HG02973 (cell line): ENCODE measurements around the gene HMCN2.

Experiments
- ATAC-seq: cut with Tn5 transposase; IDR thresholded peaks from one replicate; pipeline ENCODE4 v1.9.1; 2021; ENCODE audit warnings: moderate library complexity; ENCODE audit not compliant: unreplicated experiment

The HMCN2 gene, protein sequence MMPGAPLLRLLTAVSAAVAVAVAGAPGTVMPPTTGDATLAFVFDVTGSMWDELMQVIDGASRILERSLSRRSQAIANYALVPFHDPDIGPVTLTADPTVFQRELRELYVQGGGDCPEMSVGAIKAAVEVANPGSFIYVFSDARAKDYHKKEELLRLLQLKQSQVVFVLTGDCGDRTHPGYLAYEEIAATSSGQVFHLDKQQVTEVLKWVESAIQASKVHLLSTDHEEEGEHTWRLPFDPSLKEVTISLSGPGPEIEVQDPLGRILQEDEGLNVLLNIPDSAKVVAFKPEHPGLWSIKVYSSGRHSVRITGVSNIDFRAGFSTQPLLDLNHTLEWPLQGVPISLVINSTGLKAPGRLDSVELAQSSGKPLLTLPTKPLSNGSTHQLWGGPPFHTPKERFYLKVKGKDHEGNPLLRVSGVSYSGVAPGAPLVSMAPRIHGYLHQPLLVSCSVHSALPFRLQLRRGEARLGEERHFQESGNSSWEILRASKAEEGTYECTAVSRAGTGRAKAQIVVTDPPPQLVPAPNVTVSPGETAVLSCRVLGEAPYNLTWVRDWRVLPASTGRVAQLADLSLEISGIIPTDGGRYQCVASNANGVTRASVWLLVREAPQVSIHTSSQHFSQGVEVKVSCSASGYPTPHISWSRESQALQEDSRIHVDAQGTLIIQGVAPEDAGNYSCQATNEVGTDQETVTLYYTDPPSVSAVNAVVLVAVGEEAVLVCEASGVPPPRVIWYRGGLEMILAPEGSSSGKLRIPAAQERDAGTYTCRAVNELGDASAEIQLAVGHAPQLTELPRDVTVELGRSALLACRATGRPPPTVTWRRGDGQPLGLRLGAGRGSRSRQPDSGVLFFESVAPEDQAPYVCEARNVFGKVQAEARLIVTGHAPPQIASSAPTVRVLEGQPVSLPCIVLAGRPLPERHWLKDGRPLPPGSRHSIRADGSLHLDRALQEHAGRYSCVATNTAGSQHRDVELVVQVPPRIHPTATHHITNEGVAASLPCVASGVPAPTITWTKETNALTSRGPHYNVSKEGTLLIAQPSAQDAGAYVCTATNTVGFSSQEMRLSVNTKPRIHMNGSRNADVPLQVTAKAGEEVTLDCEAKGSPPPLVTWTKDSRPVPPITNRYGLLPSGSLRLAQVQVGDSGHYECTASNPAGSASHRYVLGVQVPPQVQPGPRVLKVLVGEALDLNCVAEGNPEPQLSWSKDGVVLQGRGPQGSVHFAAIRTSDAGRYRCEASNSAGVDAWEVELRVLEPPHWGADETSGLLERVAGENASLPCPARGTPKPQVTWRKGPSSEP (N-terminal part only)

DNA sequence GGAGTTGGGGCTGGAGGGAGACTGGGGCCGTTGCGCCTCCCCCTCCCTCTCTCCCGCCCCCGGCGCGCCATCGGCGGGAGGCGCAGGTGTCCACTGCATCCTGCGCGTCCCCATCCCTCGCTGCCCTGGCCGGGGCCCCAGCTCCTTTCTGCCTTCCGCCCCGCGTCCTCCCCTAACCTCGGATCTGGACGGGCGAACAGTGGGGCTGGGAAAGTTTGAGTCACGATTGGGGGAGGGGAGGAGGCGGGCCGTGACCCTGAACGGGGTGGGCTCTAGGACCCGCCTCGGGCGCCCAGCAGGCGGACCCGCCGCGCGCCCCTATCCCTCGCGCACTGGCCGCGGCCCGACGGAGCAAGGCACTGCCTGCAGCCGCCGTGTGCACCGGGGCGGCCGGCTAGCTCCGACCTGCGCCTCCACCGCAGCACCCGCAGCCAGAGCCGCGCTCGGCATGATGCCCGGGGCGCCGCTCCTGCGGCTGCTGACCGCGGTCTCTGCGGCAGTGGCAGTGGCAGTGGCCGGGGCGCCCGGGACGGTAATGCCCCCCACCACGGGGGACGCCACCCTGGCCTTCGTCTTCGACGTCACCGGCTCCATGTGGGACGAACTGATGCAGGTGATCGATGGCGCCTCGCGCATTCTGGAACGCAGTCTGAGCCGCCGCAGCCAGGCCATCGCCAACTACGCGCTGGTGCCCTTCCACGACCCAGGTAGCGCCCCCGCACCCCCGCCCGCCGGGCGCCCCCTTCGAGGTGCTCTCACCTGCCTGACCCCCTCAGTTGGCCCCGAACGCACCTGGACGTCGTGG lies at the start of gene HMCN2:
Gene HMCN2, plus strand, starts transcription at position 330 of the 805 bp plus-strand sequence. Its CDS starts 119 bp downstream, at position 449.
- no peak for ATAC-seq

- ATAC-seq = no peak
Observed at GRCh38 chr9:130217838-130218237, 47.7 kb upstream of the HMCN2 start.

DNA sequence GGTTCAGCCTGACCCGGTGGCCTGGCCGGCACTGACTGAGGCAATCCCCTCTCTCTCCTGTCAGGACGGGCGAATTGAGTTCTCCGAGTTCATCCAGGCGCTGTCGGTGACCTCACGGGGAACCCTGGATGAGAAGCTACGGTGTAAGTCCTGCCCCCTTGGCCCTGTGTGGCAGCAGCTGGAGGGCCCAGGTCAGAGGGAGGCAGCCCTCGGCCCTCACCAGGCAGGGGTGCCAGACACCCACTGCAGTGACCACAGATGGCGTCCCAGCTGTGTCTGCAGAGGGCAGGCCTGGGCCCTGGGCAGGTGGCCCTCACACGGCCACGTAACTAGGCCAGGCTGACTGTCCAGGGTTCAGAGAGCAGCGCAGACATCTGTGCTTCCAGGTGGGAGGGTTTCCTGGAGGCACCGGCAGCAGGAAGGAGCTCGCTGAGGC lies 45.9 kb upstream of the HMCN2 start:
- ATAC-seq = no peak

DNA sequence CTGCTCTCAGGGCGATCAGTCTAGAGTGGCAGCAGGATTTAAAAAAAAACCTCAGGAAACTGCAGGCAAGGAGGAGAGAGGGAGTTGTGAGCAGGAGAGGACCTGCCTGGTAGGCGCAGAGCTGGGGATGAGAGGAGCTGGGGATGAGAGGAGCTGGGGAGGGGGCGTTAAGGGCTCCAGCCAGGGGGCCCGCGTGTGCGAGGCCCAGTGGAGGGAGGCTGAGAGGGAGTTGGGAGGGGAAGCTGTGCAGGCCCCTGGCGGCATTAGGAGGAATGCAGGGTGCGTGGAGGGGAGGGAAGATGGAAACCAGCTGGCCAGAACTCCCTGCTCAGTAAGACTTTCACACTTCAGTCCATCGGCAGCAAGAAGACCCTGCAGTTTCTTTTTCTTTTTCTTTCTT lies 45.2 kb upstream of the HMCN2 start:
- ATAC-seq = no peak

GRCh38 chr9:130222833-130223232 lies 42.7 kb upstream of the HMCN2 start:
- ATAC-seq = no peak

DNA sequence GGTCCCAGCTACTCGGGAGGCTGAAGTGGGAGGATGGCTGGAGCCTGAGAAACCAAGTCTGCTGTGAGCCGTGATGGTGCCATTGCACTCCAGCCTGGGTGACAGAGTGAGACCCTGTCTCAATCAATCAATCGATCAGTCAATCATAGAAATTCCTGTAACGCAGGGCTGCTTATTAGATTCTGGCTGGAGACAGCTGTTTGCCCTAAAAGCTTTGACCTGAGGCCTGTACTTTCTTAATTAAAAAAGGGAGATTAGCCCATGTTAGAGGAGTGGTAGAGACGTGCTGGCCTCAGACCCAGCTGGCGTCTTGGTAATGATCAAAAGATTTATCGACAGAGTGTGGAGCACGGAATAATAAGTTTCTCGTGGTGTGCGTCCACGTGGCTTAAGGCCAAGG lies 40.5 kb upstream of the HMCN2 start:
- ATAC-seq = no peak

DNA sequence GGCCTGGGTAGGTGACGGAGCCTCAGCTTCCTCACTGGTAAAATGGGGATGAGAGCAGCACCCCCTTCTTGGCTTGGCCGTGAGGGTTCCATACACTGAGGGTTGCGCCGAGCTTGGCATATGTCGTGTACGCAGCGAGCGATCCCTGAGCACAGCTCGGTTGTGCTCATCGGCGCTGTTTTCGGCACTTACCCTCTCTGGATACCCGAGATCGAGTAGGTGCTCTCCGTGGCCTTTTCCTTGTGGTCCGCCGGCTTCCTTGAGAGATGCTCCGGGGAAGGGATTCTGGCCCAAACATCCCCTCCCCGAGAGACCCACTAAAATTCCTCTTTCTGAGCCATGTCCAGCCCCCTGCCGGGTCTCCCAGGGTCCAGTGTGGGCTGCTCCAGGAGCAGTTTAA lies 40.0 kb upstream of the HMCN2 start:
- ATAC-seq = no peak

- no peak for ATAC-seq
Observed at GRCh38 chr9:130226112-130226511, 39.4 kb upstream of the HMCN2 start.

- no peak for ATAC-seq
Observed at GRCh38 chr9:130227833-130228232, 37.7 kb upstream of the HMCN2 start.

DNA sequence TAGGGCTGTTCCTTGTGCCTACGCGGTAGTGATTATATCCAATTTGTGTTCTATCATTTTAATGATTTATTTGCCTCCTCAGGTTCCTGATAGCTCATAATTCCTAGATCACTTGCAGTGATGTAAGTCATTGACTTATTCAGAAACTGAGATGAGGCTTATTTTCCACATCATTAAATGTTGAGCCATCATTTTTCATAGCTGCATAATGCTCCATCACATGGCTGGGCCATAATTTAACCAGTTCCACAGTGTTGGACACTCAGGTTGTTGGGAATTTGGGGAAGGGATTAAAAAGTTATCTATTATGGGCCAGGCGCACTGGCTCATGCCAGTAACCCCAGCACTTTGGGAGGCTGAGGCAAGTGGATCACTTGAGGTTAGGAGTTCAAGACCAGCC lies 35.8 kb upstream of the HMCN2 start:
- no peak for ATAC-seq

- no peak for ATAC-seq
Observed at GRCh38 chr9:130230631-130231030, 34.9 kb upstream of the HMCN2 start.

DNA sequence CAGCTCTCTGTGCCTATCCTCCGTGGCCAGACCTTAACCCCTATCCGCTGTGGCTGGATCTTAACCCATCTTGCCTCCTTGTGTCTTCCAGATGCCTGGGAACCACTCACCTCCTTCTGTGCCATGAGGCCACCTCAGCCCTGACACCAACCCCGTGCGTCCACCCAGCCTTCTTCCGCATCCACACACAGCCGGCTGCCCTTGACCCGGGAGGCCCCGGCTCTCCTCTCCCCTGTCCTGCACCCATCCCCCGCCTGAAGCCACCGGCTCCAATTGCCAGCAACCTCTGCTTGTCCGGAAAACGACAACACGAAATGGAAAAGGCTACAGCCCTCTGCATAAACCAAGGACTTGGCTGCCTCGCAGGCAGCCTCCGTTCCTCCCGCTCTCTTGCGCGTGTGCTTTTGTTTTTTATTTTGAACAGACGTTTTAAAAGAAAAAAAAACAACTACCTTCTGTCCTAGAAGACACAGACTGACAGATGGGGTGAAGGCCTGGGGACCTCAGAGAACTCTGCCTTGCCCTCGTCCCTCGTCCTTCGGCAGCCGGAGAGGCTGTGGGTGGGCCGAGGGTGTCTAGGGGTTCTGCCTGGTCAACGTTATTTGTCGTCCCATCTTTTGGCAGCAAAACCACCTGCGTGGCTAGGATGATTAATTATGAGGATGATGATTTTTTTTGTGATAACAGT lies 32.5 kb upstream of the HMCN2 start:
- ATAC-seq = no peak

GRCh38 chr9:130233587-130233945 lies 32.0 kb upstream of the HMCN2 start:
- ATAC-seq = no peak

- ATAC-seq = no peak
Observed at GRCh38 chr9:130234340-130235260, 31.0 kb upstream of the HMCN2 start.

- no peak for ATAC-seq
Observed at GRCh38 chr9:130235558-130236435, 29.8 kb upstream of the HMCN2 start.

GRCh38 chr9:130236436-130236985 lies 29.0 kb upstream of the HMCN2 start:
- ATAC-seq = no peak

GRCh38 chr9:130237076-130237475 lies 28.5 kb upstream of the HMCN2 start:
- no peak for ATAC-seq
